Astrocyte of the cerebellum (primary cell): ENCODE data around the gene CACNA1G.

Source experiments
- DNase-seq: peaks from one replicate; pipeline ENCODE4 v3.0.0-alpha.2; 2011; ENCODE audit warnings: low read depth
- H3K4me3 ChIP-seq: 2 replicates; pipeline ENCODE4 v1.5.1; 2011; ENCODE audit warnings: mild to moderate bottlenecking, low read depth, low read length, moderate library complexity
- in situ Hi-C: cut with HindIII; loops from 2 replicates; pipeline ENCODE4 v1.10.0; 2017; ENCODE audit warnings: low sequenced_read_pairs
- TF ChIP-seq, protein P1 (sequence below): IDR thresholded peaks from 2 replicates; pipeline ENCODE4 v1.5.1; 2012; ENCODE audit warnings: low read length, low read depth, moderate library complexity, mild to moderate bottlenecking; ENCODE audit errors: missing control alignments

The CACNA1G gene

DNA sequence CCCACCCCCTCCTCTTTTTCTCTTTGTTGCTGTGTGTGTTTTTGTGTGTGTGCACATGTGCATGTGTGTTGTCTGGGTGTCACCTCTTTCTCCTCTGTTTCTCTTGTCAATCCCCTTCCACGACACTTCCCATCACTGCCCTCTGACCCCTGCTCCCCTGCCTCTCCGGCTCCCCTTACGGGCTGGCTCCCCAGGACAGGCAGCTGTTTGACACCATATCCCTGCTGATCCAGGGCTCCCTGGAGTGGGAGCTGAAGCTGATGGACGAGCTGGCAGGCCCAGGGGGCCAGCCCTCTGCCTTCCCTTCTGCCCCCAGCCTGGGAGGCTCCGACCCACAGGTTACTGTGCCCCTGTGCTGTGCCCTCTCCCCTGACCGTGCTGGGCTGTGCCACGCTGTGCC is 59.0 kb downstream of the CACNA1G start:
- TF ChIP-seq, protein P1, sequence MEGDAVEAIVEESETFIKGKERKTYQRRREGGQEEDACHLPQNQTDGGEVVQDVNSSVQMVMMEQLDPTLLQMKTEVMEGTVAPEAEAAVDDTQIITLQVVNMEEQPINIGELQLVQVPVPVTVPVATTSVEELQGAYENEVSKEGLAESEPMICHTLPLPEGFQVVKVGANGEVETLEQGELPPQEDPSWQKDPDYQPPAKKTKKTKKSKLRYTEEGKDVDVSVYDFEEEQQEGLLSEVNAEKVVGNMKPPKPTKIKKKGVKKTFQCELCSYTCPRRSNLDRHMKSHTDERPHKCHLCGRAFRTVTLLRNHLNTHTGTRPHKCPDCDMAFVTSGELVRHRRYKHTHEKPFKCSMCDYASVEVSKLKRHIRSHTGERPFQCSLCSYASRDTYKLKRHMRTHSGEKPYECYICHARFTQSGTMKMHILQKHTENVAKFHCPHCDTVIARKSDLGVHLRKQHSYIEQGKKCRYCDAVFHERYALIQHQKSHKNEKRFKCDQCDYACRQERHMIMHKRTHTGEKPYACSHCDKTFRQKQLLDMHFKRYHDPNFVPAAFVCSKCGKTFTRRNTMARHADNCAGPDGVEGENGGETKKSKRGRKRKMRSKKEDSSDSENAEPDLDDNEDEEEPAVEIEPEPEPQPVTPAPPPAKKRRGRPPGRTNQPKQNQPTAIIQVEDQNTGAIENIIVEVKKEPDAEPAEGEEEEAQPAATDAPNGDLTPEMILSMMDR = no peak
- H3K4me3 ChIP-seq = no peak overlapping the region
- in situ Hi-C loops = no loop called here
- DNase-seq = no peak

DNA sequence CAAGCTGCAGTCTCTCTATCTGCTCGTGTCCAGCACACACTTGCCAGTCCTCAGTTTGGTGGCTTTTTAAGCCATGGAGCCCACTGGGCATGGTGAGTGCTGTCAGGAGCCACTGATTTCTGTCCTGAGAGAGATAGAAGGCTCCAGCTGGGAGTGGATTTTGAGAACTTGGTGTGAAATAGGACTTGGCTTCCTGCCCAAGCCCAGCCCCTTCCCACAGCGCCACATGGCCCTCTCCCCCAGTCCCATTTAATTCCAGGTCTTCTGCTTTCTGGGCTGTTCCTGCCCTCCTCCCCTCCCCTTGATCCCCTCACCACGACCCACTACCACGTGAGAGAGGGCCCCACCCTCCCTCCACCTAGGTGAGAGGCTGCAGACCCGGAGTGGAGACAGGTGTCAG is 59.7 kb downstream of the CACNA1G start:
- no peak overlapping the region for H3K4me3 ChIP-seq
- no peak for DNase-seq
- TF ChIP-seq, protein P1 = no peak
- in situ Hi-C loops = no loop called here

DNA sequence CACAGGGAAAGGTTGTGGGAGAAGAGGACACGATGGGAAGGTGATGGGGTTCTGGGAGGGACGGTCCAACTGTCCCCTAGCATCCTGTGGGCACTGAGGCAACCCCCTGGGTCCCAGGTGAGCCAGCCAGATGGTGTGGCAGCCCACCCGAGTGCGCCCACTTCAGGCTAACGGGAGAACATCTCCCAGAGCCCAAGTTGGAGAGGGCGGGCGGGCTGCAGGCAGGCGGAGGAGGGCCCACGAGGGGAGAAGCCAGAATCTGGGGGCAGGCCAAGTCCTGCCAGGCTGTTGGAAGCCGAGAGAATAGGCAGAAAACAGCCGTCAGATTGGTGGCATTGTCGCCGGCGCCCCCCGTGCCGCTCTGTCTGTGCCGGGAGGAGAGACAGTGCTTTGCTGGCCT is 60.3 kb downstream of the CACNA1G start:
- DNase-seq = no peak
- H3K4me3 ChIP-seq = no peak overlapping the region
- TF ChIP-seq, protein P1 = peak; percentile 37
- in situ Hi-C loops = no loop called here

DNA sequence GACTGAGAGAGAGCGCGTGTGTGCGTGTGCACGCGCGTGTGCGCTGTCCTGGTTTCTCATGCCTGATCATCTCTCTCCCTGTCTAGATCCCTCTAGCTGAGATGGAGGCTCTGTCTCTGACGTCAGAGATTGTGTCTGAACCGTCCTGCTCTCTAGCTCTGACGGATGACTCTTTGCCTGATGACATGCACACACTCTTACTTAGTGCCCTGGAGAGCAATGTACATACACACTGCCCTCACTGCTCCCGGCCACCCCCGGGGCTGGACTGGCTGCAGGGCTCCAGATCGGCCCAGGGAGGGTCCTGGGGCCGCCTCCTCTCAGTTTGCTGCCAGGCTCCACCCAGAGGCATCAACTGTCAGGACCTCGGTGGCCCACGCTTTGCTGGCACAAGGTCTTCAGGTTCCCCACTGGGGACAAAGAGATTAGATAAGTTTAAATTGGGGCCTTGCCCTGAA is 61.1 kb downstream of the CACNA1G start:
- in situ Hi-C loops = no loop called here
- TF ChIP-seq, protein P1 = no peak
- H3K4me3 ChIP-seq = no peak overlapping the region
- DNase-seq = no peak

DNA sequence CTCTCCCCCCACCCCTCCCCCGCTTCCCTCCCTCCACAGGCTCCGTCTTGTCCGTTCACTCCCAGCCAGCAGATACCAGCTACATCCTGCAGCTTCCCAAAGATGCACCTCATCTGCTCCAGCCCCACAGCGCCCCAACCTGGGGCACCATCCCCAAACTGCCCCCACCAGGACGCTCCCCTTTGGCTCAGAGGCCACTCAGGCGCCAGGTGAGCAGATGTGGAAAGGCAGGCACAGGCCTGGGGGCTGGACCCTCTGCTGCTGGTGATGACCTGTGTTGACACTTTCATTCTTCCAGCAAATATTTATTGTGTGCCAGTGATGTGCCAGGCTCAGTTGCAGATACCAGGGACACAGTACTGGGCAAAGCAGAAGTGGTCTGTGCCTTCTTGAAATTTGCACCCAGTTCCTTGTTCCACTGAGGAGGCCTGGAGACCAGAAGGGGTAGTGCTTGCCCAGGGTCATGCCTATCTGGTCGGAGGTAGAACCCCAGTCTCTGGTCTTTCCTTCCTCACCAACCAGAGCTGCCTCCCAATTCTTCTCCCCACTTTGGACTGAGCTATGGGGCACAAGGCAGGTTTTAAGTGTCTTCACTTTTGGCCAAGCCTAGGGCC is 63.9 kb downstream of the CACNA1G start:
- TF ChIP-seq, protein P1 = no peak
- no peak for DNase-seq
- H3K4me3 ChIP-seq = no peak overlapping the region
- in situ Hi-C loops = no loop called here

DNA sequence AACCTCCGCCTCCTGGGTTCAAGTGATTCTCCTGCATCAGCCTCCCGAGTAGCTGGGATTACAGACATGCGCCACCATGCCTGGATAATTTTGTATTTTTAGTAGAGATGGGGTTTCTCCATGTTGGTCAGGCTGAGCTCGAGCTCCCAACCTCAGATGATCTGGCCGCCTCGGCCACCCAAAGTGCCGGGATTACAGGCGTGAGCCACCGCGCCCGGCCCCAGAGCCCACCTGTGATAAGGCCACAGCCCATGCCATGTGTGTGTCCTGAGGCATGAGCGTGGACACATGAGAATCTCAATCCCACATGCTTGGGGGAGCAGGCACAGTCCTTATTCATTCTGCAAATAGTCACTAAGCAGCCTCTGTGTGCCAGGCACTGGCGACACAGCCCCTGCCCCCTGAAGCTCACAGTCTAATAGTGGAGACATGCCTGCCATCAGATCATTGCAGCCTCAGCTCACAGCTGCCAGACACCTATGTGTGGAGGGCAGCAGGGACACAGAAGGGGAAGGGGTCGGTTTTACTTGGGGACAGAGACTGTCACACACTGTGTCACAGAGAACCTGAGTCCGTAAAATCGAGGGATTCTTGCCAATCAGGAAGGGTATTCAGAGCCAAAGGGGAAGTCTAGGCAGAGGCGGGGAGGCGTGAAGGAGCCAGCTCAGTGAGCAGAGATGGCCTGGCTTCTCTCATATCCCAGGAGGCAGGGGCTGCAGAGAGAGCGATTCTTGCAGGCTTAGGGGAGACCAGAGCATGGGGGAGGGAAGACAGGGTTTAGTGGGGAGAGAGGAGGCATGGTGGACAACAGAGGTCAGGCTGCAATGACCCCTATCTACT is 64.7 kb downstream of the CACNA1G start:
- TF ChIP-seq, protein P1 = no peak
- no peak for DNase-seq
- H3K4me3 ChIP-seq = no peak overlapping the region
- in situ Hi-C loops = loop anchor here (5.0 kb wide), 2 partner anchors 63 to 67 kb away; partner anchors contain the start of gene CACNA1G
